Cardiac muscle cell (in vitro differentiated cells and primary cell): ENCODE data around the gene MTURN. TPM values are rescaled to one million over a fixed set of nuclear protein-coding genes. Genes with fewer than 3 reads are reported as not detected.

Experiments
- DNase-seq, 2 donors: peaks; one replicate each; pipeline versions ENCODE4 v3.0.0 to v3.0.0-alpha.2; 2010 to 2017; ENCODE audit warnings: low read depth in 1 of 2, low spot score in 1 of 2
- H3K27ac ChIP-seq: fragments of 200-600 bp; sonication (generic); 2 replicates; pipeline ENCODE4 v1.5.1; 2016
- H3K27me3 ChIP-seq: fragments of 200-600 bp; sonication (generic); 2 replicates; pipeline ENCODE4 v1.6.0; 2016; ENCODE audit warnings: control low read depth
- H3K36me3 ChIP-seq: fragments of 200-600 bp; sonication (generic); 2 replicates; pipeline ENCODE4 v1.5.1; 2016; ENCODE audit warnings: control low read depth
- H3K4me1 ChIP-seq: fragments of 200-600 bp; sonication (generic); 2 replicates; pipeline ENCODE4 v1.8.1; 2017; ENCODE audit warnings: low read depth, mild to moderate bottlenecking, mixed run types
- H3K4me3 ChIP-seq: fragments of 200-600 bp; sonication (generic); 2 replicates; pipeline ENCODE4 v1.5.1; 2016; ENCODE audit warnings: mild to moderate bottlenecking
- H3K9me3 ChIP-seq: fragments of 200-600 bp; sonication (generic); 2 replicates; pipeline ENCODE4 v1.5.1; 2017; ENCODE audit warnings: low read depth, mild to moderate bottlenecking, control low read depth
- CTCF ChIP-seq: IDR thresholded peaks from 2 replicates; pipeline ENCODE4 v1.5.1; 2012; ENCODE audit warnings: low read depth, mild to moderate bottlenecking, low read length
- polyA plus RNA-seq: library from polyadenylated mRNA; unstranded; fragments of >200 nt; fragmentation: Nextera tagmentation; extraction: Ambion mirVana; gene quantifications from 2 replicates; pipeline ENCODE4 v1.2.1, GENCODE V29; 2016
- total RNA-seq: library from RNA; depleted of rRNA; stranded (reverse); fragments of >200 nt; gene quantifications from 2 replicates; pipeline ENCODE4 v1.2.3, GENCODE V29; 2016

MTURN gene
- total and polyA plus RNA-seq, 2 experiments from 2014 or later = 11.2 to 39.3 TPM

GRCh38 chr7:30136743-30137485 is 2.1 kb downstream of the MTURN start:
- H3K4me3 ChIP-seq = peak overlapping the region; percentile 86

GRCh38 chr7:30139836-30140384 is 5.1 kb downstream of the MTURN start:
- Histone ChIP-seq H3K9me3 (no peaks in the 10 kb centered on the region), H3K4me1 (peaks cover 22% of the 10 kb centered on the region), H3K4me3 (no peak overlapping the region), H3K27me3 (peaks cover 16% of the 10 kb centered on the region), H3K27ac (no peak overlapping the region), H3K36me3 (no peaks in the 10 kb centered on the region)
- DNase-seq = no peak
- TF ChIP-seq CTCF = no peak

More at GRCh38 chr7:30136743-30137485, 2.1 kb downstream of the MTURN start:
- H3K9me3 ChIP-seq = no peaks in the 10 kb centered on the region
- peaks cover 1% of the 10 kb centered on the region for H3K4me1 ChIP-seq
- H3K36me3 ChIP-seq = no peaks in the 10 kb centered on the region
- peaks cover 19% of the 10 kb centered on the region for H3K27me3 ChIP-seq
- DNase-seq = no peak
- no peak overlapping the region for H3K27ac ChIP-seq
- TF ChIP-seq CTCF = no peak

- H3K9me3 ChIP-seq = no peaks in the 10 kb centered on the region
- DNase-seq = no peak
- no peak overlapping the region for H3K27ac ChIP-seq
- H3K36me3 ChIP-seq = no peaks in the 10 kb centered on the region
- no peak overlapping the region for H3K4me3 ChIP-seq
- TF ChIP-seq CTCF = no peak
- peaks cover 16% of the 10 kb centered on the region for H3K27me3 ChIP-seq
- peaks cover 22% of the 10 kb centered on the region for H3K4me1 ChIP-seq
These were observed 5.7 kb downstream of the MTURN start for GRCh38 chr7:30140456-30140855.

- peak in 1 of 2 donors; percentile 33 for DNase-seq
- Histone ChIP-seq H3K27ac (peak overlapping the region; percentile 1), H3K9me3 (no peaks in the 10 kb centered on the region), H3K4me1 (peaks cover 38% of the 10 kb centered on the region), H3K4me3 (no peak overlapping the region), H3K27me3 (no peaks in the 10 kb centered on the region), H3K36me3 (no peaks in the 10 kb centered on the region)
- TF ChIP-seq CTCF = no peak
These were observed 7.9 kb downstream of the MTURN start for GRCh38 chr7:30142710-30143109.

- Histone ChIP-seq H3K4me1 (peaks cover 38% of the 10 kb centered on the region), H3K36me3 (no peaks in the 10 kb centered on the region), H3K4me3 (no peak overlapping the region), H3K27me3 (no peaks in the 10 kb centered on the region), H3K9me3 (no peaks in the 10 kb centered on the region), H3K27ac (no peak overlapping the region)
- no peak for TF ChIP-seq CTCF
- DNase-seq = peak in 1 of 2 donors; percentile 31
These were observed 9.0 kb downstream of the MTURN start for GRCh38 chr7:30143748-30144251.
